Fibroblast of lung (primary cell): Measurements from ENCODE around the gene NOSTRIN. TPM values are rescaled to one million over a fixed set of nuclear protein-coding genes. Genes with fewer than 3 reads are reported as not detected.

Experiments used
- DNase-seq, 2 donors: peaks; one replicate each; pipeline versions ENCODE4 v3.0.0 to v3.0.0-alpha.2; 2010; ENCODE audit warnings: low read depth in 2 of 2
- H2AFZ ChIP-seq: 2 replicates; pipeline ENCODE4 v1.5.1; 2012; ENCODE audit warnings: low read length, control low read depth, inconsistent platforms
- H3K27ac ChIP-seq: 2 replicates; pipeline ENCODE4 v1.5.1; 2011; ENCODE audit warnings: low read length, control low read depth; ENCODE audit not compliant: insufficient read depth
- H3K27me3 ChIP-seq: 2 replicates; pipeline ENCODE4 v1.5.1; 2011; ENCODE audit warnings: mild to moderate bottlenecking, low read length; ENCODE audit not compliant: control insufficient read depth, insufficient read depth
- H3K36me3 ChIP-seq: 2 replicates; pipeline ENCODE4 v1.5.1; 2011; ENCODE audit warnings: low read length; ENCODE audit not compliant: control insufficient read depth, insufficient read depth
- H3K4me1 ChIP-seq: 2 replicates; pipeline ENCODE4 v1.5.1; 2011; ENCODE audit warnings: low read length; ENCODE audit not compliant: control insufficient read depth, insufficient read depth; ENCODE audit errors: extremely low read depth
- H3K4me2 ChIP-seq: 2 replicates; pipeline ENCODE4 v1.5.1; 2011; ENCODE audit warnings: low read length, control low read depth; ENCODE audit not compliant: insufficient read depth; ENCODE audit errors: extremely low read depth
- H3K4me3 ChIP-seq, 4 experiments: fragments of 200-600 bp in 1 of 4; sonication (generic) in 1 of 4; replicated peaks in 1 of 4; 2 replicates each; pipeline ENCODE4 v1.5.1; 2011 to 2016; ENCODE audit warnings: low read length in 4 of 4, low read depth in 3 of 4, mild to moderate bottlenecking in 3 of 4, control low read depth in 2 of 4, inconsistent platforms in 1 of 4, mixed read lengths in 1 of 4; ENCODE audit not compliant: insufficient read depth in 1 of 4; ENCODE audit errors: control extremely low read depth in 1 of 4
- H3K79me2 ChIP-seq: 2 replicates; pipeline ENCODE4 v1.5.1; 2012; ENCODE audit warnings: mild to moderate bottlenecking, low read length, inconsistent platforms; ENCODE audit not compliant: control insufficient read depth, insufficient read depth
- H3K9ac ChIP-seq: 2 replicates; pipeline ENCODE4 v1.5.1; 2011; ENCODE audit warnings: mild to moderate bottlenecking, low read length, control low read depth; ENCODE audit not compliant: insufficient read depth
- H3K9me3 ChIP-seq: 2 replicates; pipeline ENCODE4 v1.5.1; 2012; ENCODE audit warnings: low read depth, low read length; ENCODE audit not compliant: control insufficient read depth, insufficient read depth
- H4K20me1 ChIP-seq: 2 replicates; pipeline ENCODE4 v1.5.1; 2011; ENCODE audit warnings: low read length; ENCODE audit not compliant: control insufficient read depth, insufficient read depth; ENCODE audit errors: extremely low read depth
- CTCF ChIP-seq, 2 donors: IDR thresholded peaks in 1 of 2; conservative IDR thresholded peaks in 1 of 2; 1 replicate in 1 of 2; 2 replicates in 1 of 2; pipeline ENCODE4 v1.5.1; 2011 to 2012; ENCODE audit warnings: low read length in 2 of 2, control low read depth in 1 of 2, inconsistent platforms in 1 of 2, low read depth in 1 of 2, mild to moderate bottlenecking in 1 of 2
- EZH2 ChIP-seq: IDR thresholded peaks from 2 replicates; pipeline ENCODE4 v1.5.1; 2012; ENCODE audit warnings: low read length, control low read depth, mild to moderate bottlenecking; ENCODE audit errors: missing control alignments
- polyA plus RNA-seq, 2 donors: library from polyadenylated mRNA; depleted of rRNA in 1 of 2; stranded (reverse) in 1 of 2; unstranded in 1 of 2; fragments of >200 nt; gene quantifications; 2 replicates each; pipeline ENCODE4 v1.2.1, GENCODE V29; 2011 to 2012; ENCODE audit warnings: missing spikeins in 1 of 2
- total RNA-seq: library from RNA; depleted of rRNA; stranded (reverse); fragments of >200 nt; gene quantifications from 2 replicates; pipeline ENCODE4 v1.2.1, GENCODE V29; 2014

Gene NOSTRIN
- total and polyA plus RNA-seq, 2 donors (not counting 1 experiment from before 2014, with no cell fraction given): 0.50 to 1.3 TPM

GRCh38 chr2:168810235-168810634 lies 7.8 kb downstream of the NOSTRIN start:
- H3K27me3 ChIP-seq: no peaks in the 10 kb centered on the region
- no peaks in the 10 kb centered on the region for H4K20me1 ChIP-seq
- no peaks in the 10 kb centered on the region for H3K9me3 ChIP-seq
- no peaks in the 10 kb centered on the region for H3K4me1 ChIP-seq
- H3K27ac ChIP-seq: no peak overlapping the region
- no peaks in the 10 kb centered on the region for H3K79me2 ChIP-seq
- H2AFZ ChIP-seq: no peak overlapping the region
- H3K36me3 ChIP-seq: no peaks in the 10 kb centered on the region
- DNase-seq: no peak
- no peak for TF ChIP-seq EZH2
- no peak for TF ChIP-seq CTCF (conservative IDR thresholded peaks at IDR 0.05 in 1 of 2, IDR thresholded peaks at IDR 0.05 in 1 of 2; ENCODE audit: low read depth in 1 of 2, low read length in 2 of 2)
- no peak overlapping the region for H3K4me3 ChIP-seq
- no peak overlapping the region for H3K9ac ChIP-seq
- H3K4me2 ChIP-seq: no peak overlapping the region

GRCh38 chr2:168811696-168812095 lies 9.3 kb downstream of the NOSTRIN start:
- Histone ChIP-seq H3K9ac (no peak overlapping the region), H2AFZ (no peak overlapping the region), H3K36me3 (no peaks in the 10 kb centered on the region), H3K4me3 (no peak overlapping the region), H3K79me2 (no peaks in the 10 kb centered on the region), H3K27me3 (no peaks in the 10 kb centered on the region), H4K20me1 (no peaks in the 10 kb centered on the region), H3K9me3 (no peaks in the 10 kb centered on the region), H3K27ac (no peak overlapping the region), H3K4me1 (no peaks in the 10 kb centered on the region), H3K4me2 (no peak overlapping the region)
- DNase-seq: no peak
- no peak for TF ChIP-seq CTCF (conservative IDR thresholded peaks at IDR 0.05 in 1 of 2, IDR thresholded peaks at IDR 0.05 in 1 of 2; ENCODE audit: low read depth in 1 of 2, low read length in 2 of 2)
- no peak for TF ChIP-seq EZH2

- no peak for TF ChIP-seq EZH2
- no peak for TF ChIP-seq CTCF (conservative IDR thresholded peaks at IDR 0.05 in 1 of 2, IDR thresholded peaks at IDR 0.05 in 1 of 2; ENCODE audit: low read depth in 1 of 2, low read length in 2 of 2)
- no peak overlapping the region for H3K9ac ChIP-seq
- H2AFZ ChIP-seq: no peak overlapping the region
- H3K4me3 ChIP-seq: no peak overlapping the region
- no peaks in the 10 kb centered on the region for H3K79me2 ChIP-seq
- H3K27ac ChIP-seq: no peak overlapping the region
- no peak overlapping the region for H3K4me2 ChIP-seq
- no peaks in the 10 kb centered on the region for H4K20me1 ChIP-seq
- H3K27me3 ChIP-seq: no peaks in the 10 kb centered on the region
- no peaks in the 10 kb centered on the region for H3K4me1 ChIP-seq
- H3K36me3 ChIP-seq: no peaks in the 10 kb centered on the region
- DNase-seq: peak in 1 of 2 donors; percentile 49
- H3K9me3 ChIP-seq: no peaks in the 10 kb centered on the region
Measured at GRCh38 chr2:168814046-168814445, 11.6 kb downstream of the NOSTRIN start.
